ENCODE results near the gene PDE6B.

DNA sequence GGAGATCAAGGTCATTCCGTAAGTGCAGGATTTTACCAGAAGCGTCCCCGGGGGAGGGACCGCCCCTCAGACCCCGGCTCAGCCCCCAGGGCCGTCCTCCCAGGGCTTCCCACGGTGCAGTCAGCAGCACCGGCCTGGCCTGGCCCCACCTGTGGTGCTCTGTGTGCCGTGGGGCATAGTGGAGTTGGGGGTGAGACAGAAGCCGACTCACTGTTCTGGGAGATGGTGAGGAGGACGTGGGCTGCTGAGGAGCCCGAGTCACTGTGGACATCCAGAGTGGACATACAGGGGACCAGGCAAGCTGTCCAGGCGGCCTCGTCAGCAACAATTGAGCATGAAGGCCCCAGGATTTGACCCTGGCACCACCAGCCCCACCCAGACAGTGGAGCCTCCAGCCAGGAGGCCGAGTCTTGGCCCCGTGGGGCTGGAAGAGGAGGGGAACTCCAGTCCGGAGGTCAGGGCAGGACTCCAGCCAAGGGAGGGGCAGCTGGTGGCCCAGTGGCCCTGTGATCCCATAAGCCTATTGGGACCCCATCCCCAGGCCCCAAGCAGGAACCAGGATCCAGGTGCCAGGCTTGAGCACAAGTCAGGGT, 29.6 kb downstream of the PDE6B start:
- TF ChIP-seq EZH2 (IDR thresholded peaks at IDR 0.05) (no peak), POLR2AphosphoS5 (IDR thresholded peaks at IDR 0.05; ENCODE audit: borderline replicate concordance, low read depth, low read length) (no peak)
